Fibroblast of lung (primary cell): Measurements from ENCODE around the gene ENTPD6. TPM values are rescaled to one million over a fixed set of nuclear protein-coding genes. Genes with fewer than 3 reads are reported as not detected.
A peak's percentile ranks its signal among the peaks of the same experiment; 100 is the strongest.

Experiments used
- DNase-seq, 2 donors: peaks; one replicate each; pipeline versions ENCODE4 v3.0.0 to v3.0.0-alpha.2; 2010; ENCODE audit warnings: low read depth in 2 of 2
- H2AFZ ChIP-seq: 2 replicates; pipeline ENCODE4 v1.5.1; 2012; ENCODE audit warnings: low read length, control low read depth, inconsistent platforms
- H3K27ac ChIP-seq: 2 replicates; pipeline ENCODE4 v1.5.1; 2011; ENCODE audit warnings: low read length, control low read depth; ENCODE audit not compliant: insufficient read depth
- H3K27me3 ChIP-seq: 2 replicates; pipeline ENCODE4 v1.5.1; 2011; ENCODE audit warnings: mild to moderate bottlenecking, low read length; ENCODE audit not compliant: control insufficient read depth, insufficient read depth
- H3K36me3 ChIP-seq: 2 replicates; pipeline ENCODE4 v1.5.1; 2011; ENCODE audit warnings: low read length; ENCODE audit not compliant: control insufficient read depth, insufficient read depth
- H3K4me1 ChIP-seq: 2 replicates; pipeline ENCODE4 v1.5.1; 2011; ENCODE audit warnings: low read length; ENCODE audit not compliant: control insufficient read depth, insufficient read depth; ENCODE audit errors: extremely low read depth
- H3K4me2 ChIP-seq: 2 replicates; pipeline ENCODE4 v1.5.1; 2011; ENCODE audit warnings: low read length, control low read depth; ENCODE audit not compliant: insufficient read depth; ENCODE audit errors: extremely low read depth
- H3K4me3 ChIP-seq, 4 experiments: fragments of 200-600 bp in 1 of 4; sonication (generic) in 1 of 4; replicated peaks in 1 of 4; 2 replicates each; pipeline ENCODE4 v1.5.1; 2011 to 2016; ENCODE audit warnings: low read length in 4 of 4, low read depth in 3 of 4, mild to moderate bottlenecking in 3 of 4, control low read depth in 2 of 4, inconsistent platforms in 1 of 4, mixed read lengths in 1 of 4; ENCODE audit not compliant: insufficient read depth in 1 of 4; ENCODE audit errors: control extremely low read depth in 1 of 4
- H3K79me2 ChIP-seq: 2 replicates; pipeline ENCODE4 v1.5.1; 2012; ENCODE audit warnings: mild to moderate bottlenecking, low read length, inconsistent platforms; ENCODE audit not compliant: control insufficient read depth, insufficient read depth
- H3K9ac ChIP-seq: 2 replicates; pipeline ENCODE4 v1.5.1; 2011; ENCODE audit warnings: mild to moderate bottlenecking, low read length, control low read depth; ENCODE audit not compliant: insufficient read depth
- H3K9me3 ChIP-seq: 2 replicates; pipeline ENCODE4 v1.5.1; 2012; ENCODE audit warnings: low read depth, low read length; ENCODE audit not compliant: control insufficient read depth, insufficient read depth
- H4K20me1 ChIP-seq: 2 replicates; pipeline ENCODE4 v1.5.1; 2011; ENCODE audit warnings: low read length; ENCODE audit not compliant: control insufficient read depth, insufficient read depth; ENCODE audit errors: extremely low read depth
- EZH2 ChIP-seq: IDR thresholded peaks from 2 replicates; pipeline ENCODE4 v1.5.1; 2012; ENCODE audit warnings: low read length, control low read depth, mild to moderate bottlenecking; ENCODE audit errors: missing control alignments
- polyA plus RNA-seq, 2 donors: library from polyadenylated mRNA; depleted of rRNA in 1 of 2; stranded (reverse) in 1 of 2; unstranded in 1 of 2; fragments of >200 nt; gene quantifications; 2 replicates each; pipeline ENCODE4 v1.2.1, GENCODE V29; 2011 to 2012; ENCODE audit warnings: missing spikeins in 1 of 2
- total RNA-seq: library from RNA; depleted of rRNA; stranded (reverse); fragments of >200 nt; gene quantifications from 2 replicates; pipeline ENCODE4 v1.2.1, GENCODE V29; 2014
- TF ChIP-seq, protein P1 (sequence below), 2 donors: IDR thresholded peaks in 1 of 2; conservative IDR thresholded peaks in 1 of 2; 1 replicate in 1 of 2; 2 replicates in 1 of 2; pipeline ENCODE4 v1.5.1; 2011 to 2012; ENCODE audit warnings: low read length in 2 of 2, control low read depth in 1 of 2, inconsistent platforms in 1 of 2, low read depth in 1 of 2, mild to moderate bottlenecking in 1 of 2

ENTPD6 gene
- total and polyA plus RNA-seq, 2 donors (not counting 1 experiment from before 2014, with no cell fraction given), result 45.7 to 56.5 TPM

DNA sequence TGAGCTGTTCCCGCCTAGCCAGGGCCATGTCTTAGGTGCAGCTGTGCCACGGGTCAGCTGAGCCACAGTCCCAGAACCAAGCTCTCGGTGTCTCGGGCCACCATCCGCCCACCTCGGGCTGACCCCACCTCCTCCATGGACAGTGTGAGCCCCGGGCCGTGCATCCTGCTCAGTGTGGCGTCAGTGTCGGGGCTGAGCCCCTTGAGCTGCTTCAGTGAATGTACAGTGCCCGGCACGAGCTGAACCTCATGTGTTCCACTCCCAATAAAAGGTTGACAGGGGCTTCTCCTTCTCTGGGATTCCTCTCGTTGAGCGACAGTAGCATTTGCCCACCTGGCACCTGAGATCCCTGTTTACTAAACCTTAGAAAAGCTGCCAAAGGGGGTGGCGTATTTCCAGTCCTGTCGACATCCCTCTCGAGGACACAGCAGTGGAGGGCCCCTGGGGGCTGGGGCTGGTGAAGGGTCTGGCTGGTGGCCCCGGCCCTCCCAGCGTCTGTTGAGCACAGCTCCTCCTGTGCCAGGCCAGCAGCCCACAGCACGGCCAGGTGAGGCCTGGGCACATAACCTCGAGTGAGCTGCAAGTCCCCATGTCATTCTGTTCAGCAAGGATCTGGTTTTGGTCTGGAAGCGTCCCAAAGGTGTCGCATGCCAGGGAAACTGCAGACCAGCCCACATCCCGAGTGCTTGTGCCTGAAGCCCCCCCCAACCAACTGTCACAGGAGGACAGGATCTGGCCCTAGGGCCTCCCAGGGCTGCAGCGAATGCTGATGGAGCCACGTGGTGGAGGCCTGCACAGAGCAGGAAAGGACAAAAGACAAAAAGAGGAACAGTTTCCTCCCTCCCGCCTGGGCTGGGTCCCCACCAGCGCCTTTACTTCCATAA lies 31.2 kb downstream of the ENTPD6 start:
- DNase-seq, result no peak
- Histone ChIP-seq H3K27me3 (no peaks in the 10 kb centered on the region), H3K79me2 (no peaks in the 10 kb centered on the region), H3K4me2 (peak overlapping the region; percentile 8), H3K27ac (no peak overlapping the region), H3K36me3 (peaks cover 8% of the 10 kb centered on the region), H3K4me1 (peaks cover 26% of the 10 kb centered on the region), H2AFZ (no peak overlapping the region), H3K9me3 (no peaks in the 10 kb centered on the region), H3K4me3 (no peak overlapping the region), H3K9ac (no peak overlapping the region), H4K20me1 (no peaks in the 10 kb centered on the region)
- TF ChIP-seq, protein P1, sequence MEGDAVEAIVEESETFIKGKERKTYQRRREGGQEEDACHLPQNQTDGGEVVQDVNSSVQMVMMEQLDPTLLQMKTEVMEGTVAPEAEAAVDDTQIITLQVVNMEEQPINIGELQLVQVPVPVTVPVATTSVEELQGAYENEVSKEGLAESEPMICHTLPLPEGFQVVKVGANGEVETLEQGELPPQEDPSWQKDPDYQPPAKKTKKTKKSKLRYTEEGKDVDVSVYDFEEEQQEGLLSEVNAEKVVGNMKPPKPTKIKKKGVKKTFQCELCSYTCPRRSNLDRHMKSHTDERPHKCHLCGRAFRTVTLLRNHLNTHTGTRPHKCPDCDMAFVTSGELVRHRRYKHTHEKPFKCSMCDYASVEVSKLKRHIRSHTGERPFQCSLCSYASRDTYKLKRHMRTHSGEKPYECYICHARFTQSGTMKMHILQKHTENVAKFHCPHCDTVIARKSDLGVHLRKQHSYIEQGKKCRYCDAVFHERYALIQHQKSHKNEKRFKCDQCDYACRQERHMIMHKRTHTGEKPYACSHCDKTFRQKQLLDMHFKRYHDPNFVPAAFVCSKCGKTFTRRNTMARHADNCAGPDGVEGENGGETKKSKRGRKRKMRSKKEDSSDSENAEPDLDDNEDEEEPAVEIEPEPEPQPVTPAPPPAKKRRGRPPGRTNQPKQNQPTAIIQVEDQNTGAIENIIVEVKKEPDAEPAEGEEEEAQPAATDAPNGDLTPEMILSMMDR (conservative IDR thresholded peaks at IDR 0.05 in 1 of 2, IDR thresholded peaks at IDR 0.05 in 1 of 2; ENCODE audit: low read depth in 1 of 2, low read length in 2 of 2), result no peak
- TF ChIP-seq EZH2, result no peak

DNA sequence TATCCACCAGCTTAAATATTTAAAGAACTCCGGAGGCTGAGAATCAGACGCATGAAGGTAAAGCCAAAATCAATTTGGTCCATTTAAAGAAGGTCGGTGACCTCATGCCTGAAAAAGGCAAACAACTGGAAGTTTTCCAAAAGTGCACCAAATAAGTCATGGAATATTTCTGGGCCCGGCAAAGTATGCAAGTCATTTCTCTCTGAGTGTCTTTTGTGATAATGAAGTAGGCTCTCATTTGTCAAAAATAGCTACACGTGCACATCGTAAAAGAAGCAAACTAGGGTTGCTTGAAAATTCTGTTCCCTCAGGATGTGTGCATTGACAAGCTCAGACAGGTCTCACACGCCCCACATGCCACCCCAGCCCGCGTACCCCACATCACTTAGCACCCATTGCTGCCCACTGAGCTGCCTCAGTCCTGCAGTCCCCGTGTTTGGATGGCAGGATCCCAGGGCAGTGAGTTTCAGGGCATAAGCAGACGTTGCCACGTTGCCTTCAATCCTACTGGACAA lies 31.9 kb downstream of the ENTPD6 start:
- TF ChIP-seq, protein P1 (conservative IDR thresholded peaks at IDR 0.05 in 1 of 2, IDR thresholded peaks at IDR 0.05 in 1 of 2; ENCODE audit: low read depth in 1 of 2, low read length in 2 of 2), result no peak
- TF ChIP-seq EZH2, result no peak
- H3K36me3 ChIP-seq, result peaks cover 8% of the 10 kb centered on the region
- peak overlapping the region; percentile 8 for H3K4me2 ChIP-seq
- no peaks in the 10 kb centered on the region for H3K79me2 ChIP-seq
- H2AFZ ChIP-seq, result no peak overlapping the region
- peak; percentile 68 to 83 for DNase-seq
- H3K27ac ChIP-seq, result peak overlapping the region; percentile 36
- no peaks in the 10 kb centered on the region for H4K20me1 ChIP-seq
- H3K4me1 ChIP-seq, result peaks cover 25% of the 10 kb centered on the region
- H3K4me3 ChIP-seq, result no peak overlapping the region
- H3K9ac ChIP-seq, result no peak overlapping the region
- H3K9me3 ChIP-seq, result no peaks in the 10 kb centered on the region
- H3K27me3 ChIP-seq, result no peaks in the 10 kb centered on the region

DNA sequence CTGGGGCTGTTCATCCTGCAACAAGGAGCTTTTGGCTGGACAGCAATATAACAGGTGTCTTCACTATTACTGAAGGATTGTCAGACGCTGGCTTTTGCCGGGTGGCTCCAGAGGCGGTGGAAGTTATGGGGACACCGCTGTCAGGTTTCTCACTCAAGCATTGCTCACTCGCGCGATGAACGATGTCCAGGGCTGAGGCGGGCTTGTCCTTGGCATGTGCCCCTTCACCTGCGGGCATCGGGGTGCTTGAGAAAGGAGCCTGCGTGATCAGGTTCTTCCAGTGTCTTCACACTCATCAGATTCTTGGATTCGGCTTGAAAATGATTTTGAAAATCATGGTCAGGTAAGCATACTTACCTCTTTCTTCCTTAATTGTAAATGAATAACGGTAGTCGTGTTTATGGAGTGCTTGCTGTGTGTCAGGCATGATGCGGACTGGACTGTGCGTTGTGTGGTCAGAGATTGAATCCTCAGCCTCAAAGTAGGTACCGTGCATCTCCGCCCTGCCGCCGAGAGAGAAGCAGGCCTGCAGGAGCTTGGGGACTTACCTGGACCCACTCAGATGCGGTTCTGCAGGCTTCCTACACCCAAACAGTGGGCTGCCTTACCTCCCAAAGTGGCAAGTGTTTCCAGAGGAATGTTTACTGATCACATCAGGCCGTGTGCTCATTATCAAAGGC lies 34.1 kb downstream of the ENTPD6 start:
- H3K79me2 ChIP-seq, result no peaks in the 10 kb centered on the region
- no peak for DNase-seq
- H3K9me3 ChIP-seq, result no peaks in the 10 kb centered on the region
- no peak overlapping the region for H3K27ac ChIP-seq
- no peak overlapping the region for H3K4me3 ChIP-seq
- no peaks in the 10 kb centered on the region for H3K27me3 ChIP-seq
- no peaks in the 10 kb centered on the region for H4K20me1 ChIP-seq
- TF ChIP-seq, protein P1 (conservative IDR thresholded peaks at IDR 0.05 in 1 of 2, IDR thresholded peaks at IDR 0.05 in 1 of 2; ENCODE audit: low read depth in 1 of 2, low read length in 2 of 2), result no peak
- no peak for TF ChIP-seq EZH2
- no peak overlapping the region for H3K4me2 ChIP-seq
- no peak overlapping the region for H2AFZ ChIP-seq
- peaks cover 12% of the 10 kb centered on the region for H3K4me1 ChIP-seq
- peaks cover 6% of the 10 kb centered on the region for H3K36me3 ChIP-seq
- no peak overlapping the region for H3K9ac ChIP-seq
